GM13977 (cell line): ENCODE results near the gene KIAA0232.

Experiments
- DNase-seq: peaks from one replicate; pipeline ENCODE4 v3.0.0; 2012; ENCODE audit warnings: low spot score
- in situ Hi-C: fragments of 300-500 bp; cut with MboI; formaldehyde crosslinking; loops from one replicate; pipeline ENCODE4 v1.12.0; 2022; ENCODE audit warnings: low sequenced_read_pairs, low pct_unique_long_range_greater_than_20kb, mixed read lengths, inconsistent platforms; ENCODE audit not compliant: unreplicated experiment
- TF ChIP-seq, protein P1 (sequence below): IDR thresholded peaks from 2 replicates; pipeline ENCODE4 v1.5.1; 2012; ENCODE audit warnings: mild to moderate bottlenecking, control low read depth; ENCODE audit not compliant: insufficient read depth; ENCODE audit errors: extremely low read depth, missing control alignments

Gene KIAA0232

DNA sequence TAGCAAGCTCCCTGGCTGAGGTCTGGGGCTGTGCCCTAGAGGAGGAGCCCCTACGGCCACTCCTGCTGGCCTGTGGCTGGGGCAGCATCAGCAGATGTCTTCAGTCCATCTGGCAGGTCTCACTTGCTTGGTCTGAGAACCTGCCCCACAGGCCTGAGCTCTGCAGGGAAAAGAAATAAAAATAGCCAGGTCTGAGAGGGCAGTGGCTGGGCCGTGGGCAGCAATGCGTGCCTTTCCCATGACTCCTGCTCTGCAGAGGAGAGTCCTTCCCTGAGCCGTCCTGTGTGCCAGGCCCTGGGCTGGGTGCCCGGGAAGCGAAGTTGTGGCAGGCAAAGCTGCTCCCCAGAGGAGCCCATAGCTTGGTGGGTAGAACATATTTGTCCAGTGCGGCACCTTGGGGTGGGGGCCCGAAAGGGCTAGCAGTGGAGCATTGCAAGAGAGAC lies 11.3 kb upstream of the KIAA0232 start:
- TF ChIP-seq, protein P1, sequence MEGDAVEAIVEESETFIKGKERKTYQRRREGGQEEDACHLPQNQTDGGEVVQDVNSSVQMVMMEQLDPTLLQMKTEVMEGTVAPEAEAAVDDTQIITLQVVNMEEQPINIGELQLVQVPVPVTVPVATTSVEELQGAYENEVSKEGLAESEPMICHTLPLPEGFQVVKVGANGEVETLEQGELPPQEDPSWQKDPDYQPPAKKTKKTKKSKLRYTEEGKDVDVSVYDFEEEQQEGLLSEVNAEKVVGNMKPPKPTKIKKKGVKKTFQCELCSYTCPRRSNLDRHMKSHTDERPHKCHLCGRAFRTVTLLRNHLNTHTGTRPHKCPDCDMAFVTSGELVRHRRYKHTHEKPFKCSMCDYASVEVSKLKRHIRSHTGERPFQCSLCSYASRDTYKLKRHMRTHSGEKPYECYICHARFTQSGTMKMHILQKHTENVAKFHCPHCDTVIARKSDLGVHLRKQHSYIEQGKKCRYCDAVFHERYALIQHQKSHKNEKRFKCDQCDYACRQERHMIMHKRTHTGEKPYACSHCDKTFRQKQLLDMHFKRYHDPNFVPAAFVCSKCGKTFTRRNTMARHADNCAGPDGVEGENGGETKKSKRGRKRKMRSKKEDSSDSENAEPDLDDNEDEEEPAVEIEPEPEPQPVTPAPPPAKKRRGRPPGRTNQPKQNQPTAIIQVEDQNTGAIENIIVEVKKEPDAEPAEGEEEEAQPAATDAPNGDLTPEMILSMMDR = no peak
- no peak for DNase-seq
- in situ Hi-C loops = no loop called here

DNA sequence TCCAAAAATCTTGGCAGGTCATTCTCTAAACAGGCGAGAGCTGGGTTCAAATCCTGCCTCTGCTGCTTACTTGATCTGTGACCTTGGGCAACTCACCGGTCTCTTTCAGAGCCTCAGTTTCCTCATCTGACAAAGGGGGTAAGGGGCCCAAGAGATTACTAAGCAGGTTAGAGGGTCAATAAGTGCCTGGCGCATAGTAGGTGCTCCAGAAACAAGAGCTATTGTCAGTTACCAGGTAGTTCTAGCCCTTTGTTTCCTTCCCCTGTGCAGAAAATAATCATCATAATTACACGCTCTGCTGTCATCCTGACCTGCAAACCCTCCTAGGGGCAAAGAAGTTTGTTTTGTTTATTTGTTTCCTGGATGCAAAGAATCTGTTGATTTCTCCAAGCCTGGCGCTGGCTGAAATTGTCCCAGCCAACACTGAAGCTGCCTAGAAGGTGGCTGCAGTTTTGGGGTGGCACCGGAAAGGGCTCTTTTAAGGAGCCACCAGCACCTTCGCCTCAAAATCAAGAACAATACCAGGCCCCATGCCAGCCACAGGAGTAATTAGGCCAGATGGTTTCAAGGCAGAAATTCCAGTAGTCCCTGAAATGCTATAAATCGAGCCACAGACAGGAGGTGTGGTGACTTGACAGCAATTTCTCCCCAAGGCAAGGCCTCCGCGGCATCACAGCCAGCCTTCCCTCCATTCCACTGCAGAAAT lies 10.2 kb upstream of the KIAA0232 start:
- in situ Hi-C loops = no loop called here
- TF ChIP-seq, protein P1 = no peak
- no peak for DNase-seq

DNA sequence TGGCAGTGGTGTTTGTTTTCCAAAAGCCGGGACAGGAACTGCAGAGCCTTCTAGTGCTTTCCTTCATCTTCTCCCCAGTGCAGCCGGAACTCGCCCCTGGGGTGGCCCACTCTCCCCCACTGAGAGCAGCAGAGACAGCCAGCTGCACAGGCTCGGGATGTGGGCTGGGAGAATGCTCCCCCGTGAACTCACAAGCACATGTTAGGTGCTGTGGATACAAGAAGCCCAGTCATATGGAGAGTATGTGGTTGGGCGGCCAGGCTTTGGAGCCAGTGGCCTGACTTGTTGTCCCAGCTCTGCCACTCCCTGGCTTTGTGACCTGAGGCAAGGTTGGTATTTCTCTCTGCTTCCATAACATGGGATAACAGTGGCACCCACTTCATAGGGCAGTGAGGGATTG lies 9.4 kb upstream of the KIAA0232 start:
- in situ Hi-C loops = no loop called here
- no peak for DNase-seq
- TF ChIP-seq, protein P1 = no peak

DNA sequence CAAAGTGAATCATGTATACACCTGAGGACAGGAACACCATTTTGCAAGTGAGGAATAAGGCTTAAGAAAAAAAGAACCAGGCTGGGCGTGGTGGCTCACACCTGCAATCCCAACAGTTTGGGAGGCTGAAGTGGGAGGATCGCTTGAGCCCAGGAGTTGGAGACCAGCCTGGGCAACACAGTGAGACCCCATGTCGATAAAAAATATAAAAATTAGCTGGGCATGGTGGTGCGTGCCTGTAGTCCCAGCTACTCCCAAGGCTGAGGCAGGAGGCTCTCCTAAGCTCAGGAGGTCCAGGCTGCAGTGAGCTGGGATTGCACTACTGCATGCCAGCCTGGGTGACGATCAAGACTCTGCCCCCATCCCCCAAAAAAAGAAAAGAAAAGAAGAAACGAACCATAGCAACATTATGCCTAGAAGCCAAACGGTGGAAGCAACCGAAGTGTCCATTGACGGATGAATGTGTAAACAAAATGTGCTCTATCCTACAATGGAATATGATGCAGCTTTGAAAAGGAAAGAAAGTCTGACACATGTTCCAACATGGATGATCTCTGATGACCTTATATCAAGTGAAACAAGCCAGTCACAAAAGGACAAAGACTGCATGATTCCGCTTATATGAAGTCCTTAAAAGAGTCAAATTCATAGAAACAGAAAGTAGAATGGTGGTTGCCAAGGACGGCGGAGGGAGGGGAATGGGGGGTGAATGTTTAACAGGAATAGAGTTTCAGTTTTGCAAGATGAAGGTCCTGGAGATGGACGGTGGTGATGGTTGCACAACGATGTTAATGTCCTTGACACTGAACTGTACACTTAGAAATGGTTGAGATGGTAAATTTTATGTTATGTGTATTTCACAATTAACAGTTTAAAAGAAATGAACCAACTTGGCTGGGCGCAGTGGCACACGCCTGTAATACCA lies 8.6 kb upstream of the KIAA0232 start:
- no peak for DNase-seq
- in situ Hi-C loops = no loop called here
- TF ChIP-seq, protein P1 = no peak

DNA sequence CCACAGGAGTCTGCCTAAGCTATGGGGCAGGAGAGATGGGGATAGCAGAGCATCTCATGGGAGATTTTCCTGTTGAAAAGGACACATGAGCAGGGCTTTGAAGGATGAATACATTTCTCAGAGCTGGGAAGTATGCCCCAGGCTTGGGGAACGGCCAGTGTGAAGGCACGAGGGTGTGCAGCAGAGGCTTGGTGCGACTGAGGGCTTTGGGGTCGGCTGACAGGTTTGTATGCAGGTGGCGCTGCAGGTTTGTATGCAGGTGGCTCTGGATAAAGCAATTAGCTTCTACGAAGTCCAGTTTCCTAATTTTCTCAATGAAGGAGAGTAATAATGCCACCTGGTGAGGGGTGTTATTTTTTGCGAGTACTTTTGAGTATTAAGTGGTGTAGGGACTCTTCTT lies 6.8 kb upstream of the KIAA0232 start:
- TF ChIP-seq, protein P1 = no peak
- in situ Hi-C loops = no loop called here
- DNase-seq = no peak

DNA sequence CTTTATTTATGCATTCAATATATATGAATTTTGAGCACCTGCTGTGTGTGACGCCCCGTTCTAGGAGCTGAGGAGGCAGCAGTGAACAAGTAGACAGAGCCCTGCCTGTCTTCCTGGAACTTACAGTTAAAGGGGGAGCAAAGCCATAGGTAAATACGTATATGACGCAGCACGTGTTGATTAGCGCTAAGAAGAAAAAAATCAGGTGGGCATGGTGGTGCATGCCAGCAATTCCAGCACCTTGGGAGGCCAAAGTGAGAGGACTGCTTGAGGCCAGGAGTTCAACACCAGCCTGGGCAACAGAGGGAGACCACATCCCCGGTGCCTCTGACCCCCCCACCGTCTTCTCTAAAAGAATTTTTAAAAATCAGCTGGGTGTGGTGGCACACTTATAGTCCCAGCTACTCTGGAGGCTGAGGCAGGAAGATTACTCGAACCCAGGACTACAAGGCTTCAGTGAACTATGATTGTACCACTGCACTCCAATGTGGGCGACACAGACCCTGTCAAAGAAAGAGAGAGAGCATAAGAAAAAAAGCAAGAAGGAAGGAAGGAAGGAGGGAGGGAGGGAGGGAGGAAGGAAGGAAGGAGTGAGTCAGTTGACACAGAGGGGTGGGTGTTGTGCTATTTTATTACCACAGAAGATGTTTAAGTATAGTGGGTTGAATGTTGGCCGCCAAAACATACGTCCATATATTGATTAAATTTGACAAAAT lies 5.4 kb upstream of the KIAA0232 start:
- in situ Hi-C loops = no loop called here
- TF ChIP-seq, protein P1 = no peak
- DNase-seq = no peak
